Esophagus mucosa (tissue), 1 donor: Measurements from ENCODE around the gene RAI14. TPM values are rescaled to one million over a fixed set of nuclear protein-coding genes. Genes with fewer than 3 reads are reported as not detected.

ENCODE experiments used
- ATAC-seq: fragments of 200-7000 bp; cut with Tn5 transposase; one replicate; pipeline ENCODE4 v1.9.1; 2020
- total RNA-seq: library from RNA; stranded (reverse); gene quantifications from one replicate; pipeline ENCODE4 v1.2.4, GENCODE V29; 2023
- donor health status: DM: yes; HTN: yes; CAD: no.

The RAI14 gene
- total RNA-seq, 1 donor from 2014 or later: 9.8 TPM

DNA sequence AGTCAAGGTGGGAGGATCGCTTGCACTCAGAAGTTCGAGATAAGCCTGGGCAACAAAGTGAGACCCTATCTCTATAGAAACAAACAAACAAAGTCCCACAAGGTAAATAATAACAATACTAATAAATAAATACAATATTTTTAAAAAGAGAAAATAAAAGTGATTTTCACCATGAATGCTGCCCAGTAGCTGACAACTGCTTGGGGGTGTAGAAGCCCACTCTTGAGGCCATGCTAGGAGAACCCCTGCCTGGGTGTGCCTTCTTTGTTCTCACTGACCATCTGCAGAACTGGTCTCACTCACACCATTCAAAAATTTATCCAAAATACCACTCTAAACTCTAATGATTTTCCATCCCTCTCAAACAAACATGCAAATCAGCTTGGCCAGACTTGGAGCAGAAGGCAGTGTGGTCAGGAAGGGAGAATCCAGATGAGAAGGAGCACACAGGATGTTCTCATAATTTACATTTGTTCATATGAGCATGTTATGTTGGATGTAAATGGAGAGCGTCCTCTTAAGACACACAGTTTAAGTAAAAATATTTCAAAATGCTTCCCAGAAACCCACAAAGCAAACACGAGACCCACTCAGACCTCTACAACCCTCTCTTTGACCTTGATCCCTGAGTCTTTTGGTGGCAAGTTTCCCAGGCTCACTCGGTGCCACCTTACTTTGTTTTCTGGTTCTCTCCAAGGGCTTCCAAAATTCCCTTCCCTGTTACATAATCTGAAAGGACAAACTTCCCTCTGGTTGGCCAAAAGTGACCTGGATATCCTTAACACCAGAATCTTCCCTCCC is 7.9 kb upstream of the RAI14 start:
- no peak for ATAC-seq

DNA sequence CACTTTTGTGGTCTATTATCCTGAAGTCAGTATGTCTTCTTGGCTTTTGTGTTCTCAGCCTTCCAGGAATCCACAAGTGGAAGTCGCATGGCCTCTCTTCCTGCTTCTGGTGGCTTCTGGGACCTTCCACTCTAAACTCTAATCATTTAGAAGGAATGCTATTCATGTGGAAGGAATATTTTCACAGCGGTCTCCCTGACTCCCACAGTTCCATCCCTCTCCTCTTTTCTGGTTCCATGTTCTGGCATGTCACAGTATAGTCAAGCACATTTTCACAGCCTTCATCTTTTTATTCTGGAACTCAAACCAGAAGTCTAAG is 7.3 kb upstream of the RAI14 start:
- ATAC-seq: no peak

DNA sequence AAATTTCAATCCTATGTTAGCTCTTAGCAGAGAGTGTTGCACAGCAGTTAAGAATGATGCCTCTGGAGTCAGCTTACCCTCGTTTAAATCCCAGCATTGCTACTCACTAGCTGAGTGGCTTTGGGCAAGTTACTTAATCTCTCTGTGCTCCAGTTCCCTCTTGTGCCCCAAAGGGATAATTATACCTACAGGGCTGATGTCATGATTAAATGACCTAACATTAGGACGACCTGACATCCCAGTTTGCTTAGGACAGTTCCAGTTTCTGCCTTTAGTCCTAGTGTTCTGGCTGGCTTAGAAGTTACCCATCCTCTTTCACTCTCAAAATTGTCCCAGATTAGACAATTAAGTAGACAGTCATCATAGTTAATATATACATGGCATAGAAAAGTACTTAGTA is 4.3 kb upstream of the RAI14 start:
- no peak for ATAC-seq

DNA sequence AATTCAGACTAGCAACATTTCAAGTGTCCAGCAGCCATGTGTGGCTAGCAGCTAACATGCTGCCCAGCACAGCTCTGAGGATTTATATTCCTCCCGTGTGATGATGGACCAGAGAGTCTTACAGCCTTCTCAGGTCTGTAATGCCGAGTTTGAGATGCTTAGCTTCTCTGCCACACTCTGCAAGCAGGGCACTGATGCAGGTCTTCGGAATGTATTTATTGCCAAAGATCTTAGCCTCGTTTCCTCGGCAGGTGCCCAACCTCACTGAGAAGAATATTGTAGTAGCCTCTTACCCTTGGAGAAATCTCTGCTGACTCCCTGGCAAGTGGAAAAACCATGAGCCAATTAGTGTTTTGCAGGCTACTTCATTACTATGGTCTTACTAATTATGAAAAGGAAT is 3.7 kb upstream of the RAI14 start:
- no peak for ATAC-seq

DNA sequence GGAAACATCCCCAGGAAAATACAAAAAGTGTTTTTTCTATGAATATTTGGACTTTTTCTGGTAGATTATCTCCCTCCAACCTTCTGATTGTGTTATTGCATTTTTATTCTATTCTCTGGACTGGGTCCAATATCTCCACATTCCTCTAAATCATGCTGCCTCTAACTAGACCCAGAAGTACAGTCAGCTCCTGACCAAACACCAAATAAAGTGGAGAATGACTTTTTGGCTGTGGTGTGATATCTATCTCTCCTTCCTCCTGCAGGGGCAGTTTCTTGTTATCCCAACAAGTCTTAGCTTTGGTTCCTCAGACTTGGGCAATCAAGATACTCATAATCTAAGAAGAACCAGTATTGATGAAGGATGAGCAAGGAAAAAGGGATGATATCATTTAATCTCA is 3.2 kb upstream of the RAI14 start:
- no peak for ATAC-seq

DNA sequence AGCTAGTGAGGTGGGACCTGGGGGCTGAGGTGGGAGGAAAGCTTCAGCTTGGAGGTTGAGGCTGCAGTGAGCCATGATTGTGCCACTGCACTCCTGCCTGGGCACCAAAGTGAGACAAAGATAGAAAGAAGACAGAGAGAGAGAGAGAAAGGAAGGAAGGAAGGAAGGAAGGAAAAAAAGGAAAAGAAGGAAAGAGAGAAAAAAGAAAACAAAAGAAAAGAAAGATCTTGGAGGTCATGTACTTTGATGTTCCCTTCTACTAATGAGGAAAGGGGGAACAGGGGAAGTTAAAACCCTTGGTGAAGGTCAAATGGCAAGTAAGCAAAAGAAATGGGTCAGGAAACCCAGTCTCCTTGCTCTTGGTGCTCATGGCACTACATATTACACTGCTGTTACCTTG is 2.4 kb upstream of the RAI14 start:
- no peak for ATAC-seq

DNA sequence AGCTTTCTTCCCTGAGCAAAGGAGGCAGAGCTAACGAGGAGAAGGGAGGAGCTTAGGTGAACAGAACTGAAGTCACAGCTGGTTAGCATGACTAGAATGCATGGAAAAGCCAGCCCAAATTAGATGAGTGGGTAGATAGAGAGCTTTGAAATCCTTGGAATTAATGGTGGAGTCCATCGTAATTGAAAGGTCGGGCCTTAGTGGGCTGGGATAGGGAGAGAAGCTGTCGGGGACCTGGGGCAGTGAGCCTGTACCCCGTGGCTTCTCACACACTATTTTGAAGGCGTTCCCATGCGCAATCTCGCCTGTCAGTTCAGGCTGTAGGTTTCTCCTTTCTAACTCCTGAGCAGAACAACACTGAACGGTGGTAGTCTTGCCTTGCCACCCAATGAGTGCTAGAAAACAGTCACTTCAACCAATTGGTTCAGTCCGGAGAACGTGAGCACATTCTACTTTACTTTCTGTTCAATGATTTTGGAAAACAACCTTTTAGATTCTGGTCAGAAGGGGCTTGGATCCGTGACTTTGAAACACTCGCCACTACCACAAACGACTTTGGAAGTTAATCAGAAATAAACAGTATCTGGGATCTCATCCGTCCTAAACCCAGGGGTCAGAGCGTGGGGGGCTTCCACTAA is 655 bp upstream of the RAI14 start:
- ATAC-seq: peak; percentile 62

DNA sequence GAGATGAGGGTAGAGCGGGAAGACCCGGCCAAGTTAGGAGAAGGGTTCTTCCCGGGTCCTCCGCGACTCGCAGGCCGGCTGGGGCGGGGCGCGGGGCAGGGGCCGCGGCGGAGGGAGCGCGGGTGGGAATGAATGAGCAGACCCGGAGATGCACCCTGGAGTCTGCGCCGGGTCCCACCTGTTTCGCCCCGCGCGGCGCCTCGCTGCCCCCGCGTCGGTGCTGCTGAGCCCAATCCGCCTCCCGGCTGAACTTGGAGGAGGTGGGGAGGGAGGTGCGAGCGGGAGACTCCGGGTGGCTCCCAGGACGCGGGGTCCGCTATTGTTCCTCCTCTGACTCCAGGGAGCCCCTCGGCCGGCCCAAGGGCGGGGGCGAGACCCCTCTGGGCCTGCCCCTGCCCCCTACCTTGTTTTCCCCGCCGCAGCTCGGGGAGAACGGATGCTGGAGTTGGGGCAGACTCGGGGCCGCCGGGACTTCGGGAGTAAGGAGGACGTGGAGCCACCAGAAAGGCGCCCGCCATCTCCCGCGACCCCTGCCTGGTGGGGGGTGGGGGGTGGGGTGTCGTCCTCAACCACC is 659 bp downstream of the RAI14 start:
- ATAC-seq: peak; percentile 34

DNA sequence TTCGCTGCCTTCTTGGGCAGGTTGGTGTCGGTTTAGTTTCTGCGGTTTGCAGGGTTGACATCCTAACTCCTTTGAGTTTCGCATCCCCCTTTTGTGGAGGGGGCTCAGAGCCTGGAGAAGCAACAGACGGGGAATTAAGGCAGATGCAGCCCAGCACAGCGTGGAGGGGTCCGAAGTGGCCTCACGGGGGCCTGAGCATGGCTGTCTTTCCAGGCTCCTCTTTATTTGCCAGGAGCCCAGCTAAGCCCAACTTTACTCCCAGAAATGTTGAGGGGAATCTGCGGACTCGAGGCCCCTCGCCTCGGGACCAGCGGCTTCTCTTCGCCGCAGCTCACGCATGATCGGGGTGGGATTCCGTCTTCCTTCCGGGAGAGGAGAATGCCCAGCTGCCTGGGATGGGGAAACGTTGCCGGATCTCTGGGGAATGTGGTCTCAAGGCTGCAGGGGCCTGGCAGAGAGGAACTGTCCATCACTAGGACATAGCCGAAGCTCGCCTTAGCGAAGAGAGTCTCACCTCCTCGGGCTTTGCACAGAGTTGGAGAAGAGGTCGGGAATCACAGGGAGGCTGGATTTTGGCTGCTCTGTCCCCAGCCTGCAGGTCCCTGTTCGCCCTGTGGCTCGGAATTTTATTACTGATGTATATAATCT is 1.3 kb downstream of the RAI14 start:
- no peak for ATAC-seq

DNA sequence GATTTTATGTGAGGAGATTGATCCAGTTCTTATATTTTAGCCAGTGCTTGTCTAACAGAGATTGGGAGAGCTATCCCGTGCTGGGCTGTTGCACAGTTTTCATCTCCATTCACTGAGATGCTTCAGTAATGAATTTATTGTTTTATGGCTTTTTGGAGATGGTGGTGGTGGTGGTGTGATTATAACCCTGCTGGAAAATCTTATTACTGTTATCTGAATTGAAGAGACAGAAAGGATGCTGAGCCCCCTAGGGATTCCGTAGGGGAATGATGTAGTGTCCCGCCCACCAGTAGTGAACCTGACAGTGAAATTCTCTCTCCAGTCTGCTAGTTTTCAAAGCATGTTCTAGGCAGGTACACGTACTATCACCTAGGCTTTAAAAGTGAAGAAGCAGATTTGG is 1.9 kb downstream of the RAI14 start:
- no peak for ATAC-seq

DNA sequence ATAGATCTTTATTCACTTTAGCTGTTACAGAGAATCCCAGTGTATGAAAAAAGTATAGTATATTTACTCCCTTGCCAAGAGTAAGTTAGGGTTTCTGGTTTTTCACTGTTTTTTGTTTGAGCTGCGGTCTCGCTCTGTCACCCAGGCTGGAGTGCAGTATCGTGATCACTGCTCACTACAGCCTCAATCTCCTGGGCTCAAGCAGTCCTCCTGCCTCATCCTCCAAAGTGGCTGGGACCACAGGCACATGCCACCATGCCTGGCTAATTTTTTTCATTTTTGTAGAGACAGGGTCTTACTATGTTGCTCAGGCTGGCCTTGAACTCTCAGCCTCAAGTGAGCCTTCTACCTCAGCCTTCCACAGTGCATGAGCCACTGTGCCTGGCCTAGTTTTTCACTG is 3.0 kb downstream of the RAI14 start:
- ATAC-seq: no peak

DNA sequence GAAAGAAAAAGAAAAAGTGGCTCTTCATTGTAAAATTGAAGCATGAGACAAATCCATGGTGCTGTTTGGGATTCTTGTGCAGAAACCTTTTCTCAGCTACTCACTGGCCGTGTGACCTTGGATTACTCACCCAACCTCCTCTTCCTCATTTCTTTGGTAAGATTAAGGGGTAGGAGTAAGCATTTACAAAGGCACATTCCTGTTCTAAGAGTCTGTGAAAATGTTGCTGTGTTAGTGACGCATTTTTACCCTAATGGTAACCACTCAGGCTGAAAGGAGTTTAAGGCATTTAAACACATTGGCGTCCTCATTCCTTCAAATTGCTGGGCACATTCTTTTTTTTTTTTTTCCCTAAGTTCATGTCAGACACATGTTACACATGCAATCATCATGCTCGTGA is 4.3 kb downstream of the RAI14 start:
- ATAC-seq: no peak

DNA sequence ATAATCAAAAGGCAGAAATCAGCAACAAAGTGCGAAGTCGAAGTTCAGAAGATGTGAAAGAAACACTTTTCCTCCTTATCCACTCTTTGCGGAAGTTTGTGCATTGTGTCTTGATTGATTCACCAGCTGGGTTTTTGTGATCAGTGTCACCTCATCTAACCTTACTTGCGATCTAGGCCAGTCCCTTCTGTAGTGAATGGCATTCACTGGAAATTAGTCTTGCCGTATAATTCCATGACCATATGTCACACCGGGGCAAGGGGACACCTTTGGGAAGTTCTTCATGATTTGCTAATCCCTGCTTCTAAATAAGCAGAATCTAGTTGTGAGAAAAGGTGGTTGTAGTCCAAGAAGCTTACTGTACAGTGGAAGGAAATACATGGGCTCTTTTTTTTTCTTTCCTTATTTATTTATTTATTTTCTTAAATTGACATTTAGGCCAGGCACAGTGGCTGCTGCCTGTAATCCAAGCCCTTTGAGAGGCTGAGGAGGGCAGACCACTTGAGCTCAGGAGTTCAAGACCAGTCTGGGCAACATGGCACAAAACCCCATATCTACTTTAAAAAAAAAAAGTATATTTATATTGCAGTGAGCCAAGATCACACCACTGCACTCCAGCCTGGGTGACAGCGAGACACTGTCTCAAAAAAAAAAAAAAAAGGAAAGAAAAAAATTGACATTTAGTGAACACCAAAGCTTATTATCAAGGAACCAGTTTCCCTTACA is 7.8 kb downstream of the RAI14 start:
- ATAC-seq: no peak

DNA sequence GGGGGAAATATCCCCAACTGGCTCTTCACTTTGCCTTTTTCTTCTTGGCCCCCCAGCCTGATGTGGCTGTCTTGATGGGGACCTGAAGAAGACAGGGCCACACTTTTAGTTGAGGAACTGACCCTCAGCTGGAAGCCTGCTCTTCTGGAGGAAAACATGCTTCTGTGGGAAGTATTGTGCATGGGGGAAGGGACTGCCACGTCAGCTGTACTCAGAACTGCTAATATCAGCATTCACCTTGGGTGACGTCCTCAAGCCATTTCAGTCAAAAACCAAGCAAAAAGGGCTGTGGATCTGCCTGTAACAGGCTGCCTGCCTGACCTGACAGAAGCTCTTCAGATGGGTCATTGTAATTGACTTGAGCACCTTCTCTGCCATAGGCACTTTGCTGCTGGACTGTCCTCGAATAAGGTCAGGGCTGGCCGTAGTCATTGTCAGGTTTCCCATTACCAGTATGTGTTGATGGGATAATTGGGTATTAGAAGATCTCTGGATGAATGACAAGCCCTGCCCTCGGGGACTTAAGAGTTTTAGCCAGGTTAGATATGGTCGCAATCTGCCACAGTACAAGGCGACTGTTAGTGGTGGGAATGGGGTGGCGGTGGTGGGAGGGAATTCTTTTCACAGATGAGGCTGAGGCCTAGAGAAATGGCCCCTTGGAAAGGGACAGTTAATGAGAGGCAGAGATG is 10.4 kb downstream of the RAI14 start:
- no peak for ATAC-seq

DNA sequence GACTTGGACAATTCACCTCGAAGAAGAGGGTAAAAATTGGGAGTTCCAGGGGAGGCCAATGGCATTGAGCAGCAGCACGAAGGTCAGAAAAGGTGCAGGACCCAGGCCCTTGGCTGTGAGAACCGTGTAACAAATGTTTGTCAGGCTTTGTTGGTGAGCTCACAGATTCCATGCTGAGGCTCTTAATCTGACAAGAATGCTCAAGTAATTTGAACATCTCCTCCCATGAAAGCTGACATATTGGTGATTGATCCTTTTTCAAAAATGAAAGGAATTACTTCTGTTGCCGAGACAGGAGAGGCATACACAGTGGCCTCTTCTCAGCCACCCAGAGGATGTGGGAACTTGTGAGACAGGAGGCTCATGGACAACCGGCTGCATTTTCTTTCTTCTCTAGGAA is 11.6 kb downstream of the RAI14 start:
- ATAC-seq: no peak

DNA sequence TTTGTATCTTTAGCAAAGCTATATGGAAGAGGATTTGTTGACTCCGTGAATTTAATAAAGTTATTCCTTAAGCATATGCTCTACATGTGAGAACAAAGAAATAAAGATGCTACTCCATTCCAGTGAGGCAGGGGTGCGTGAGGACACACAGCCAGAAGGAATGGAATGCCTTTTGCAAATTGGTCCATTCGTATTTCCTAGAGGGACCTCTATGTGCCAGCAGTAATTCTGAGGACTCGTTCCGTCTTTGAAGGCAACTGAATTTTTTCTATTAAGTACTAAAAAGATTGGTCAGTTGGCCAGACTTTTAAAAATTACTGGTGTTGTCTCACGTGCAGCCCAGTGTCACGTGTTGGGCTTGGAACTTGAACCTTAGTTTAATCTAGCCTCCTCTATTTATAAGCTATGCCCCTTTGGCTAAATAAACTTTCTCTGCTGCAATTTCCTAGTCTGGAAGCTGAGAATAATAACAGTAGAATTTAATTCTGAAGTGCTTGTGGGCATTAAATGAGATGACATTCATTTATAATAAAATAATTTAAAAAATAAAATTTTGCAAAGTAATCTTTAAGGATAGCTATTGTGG is 13.9 kb downstream of the RAI14 start:
- ATAC-seq: no peak

DNA sequence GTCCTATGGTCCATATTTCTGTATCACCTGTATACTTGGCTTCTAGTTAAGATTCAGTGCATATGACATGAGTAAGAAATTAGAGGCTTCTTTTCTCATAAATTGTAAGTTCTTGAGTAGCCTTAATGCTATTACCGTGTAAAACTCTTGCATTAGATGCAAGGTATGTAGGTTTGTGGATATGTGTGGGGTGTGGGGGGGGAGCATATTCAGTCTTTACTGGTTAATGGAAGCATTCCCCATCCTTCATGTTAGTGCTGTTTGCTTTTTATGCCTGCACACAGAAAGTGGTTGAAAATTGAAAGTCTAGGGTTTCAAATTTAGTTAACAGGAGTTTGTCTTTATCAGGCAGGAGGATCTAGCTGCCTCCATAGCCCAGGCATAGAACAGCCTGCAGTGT is 16.1 kb downstream of the RAI14 start:
- no peak for ATAC-seq

DNA sequence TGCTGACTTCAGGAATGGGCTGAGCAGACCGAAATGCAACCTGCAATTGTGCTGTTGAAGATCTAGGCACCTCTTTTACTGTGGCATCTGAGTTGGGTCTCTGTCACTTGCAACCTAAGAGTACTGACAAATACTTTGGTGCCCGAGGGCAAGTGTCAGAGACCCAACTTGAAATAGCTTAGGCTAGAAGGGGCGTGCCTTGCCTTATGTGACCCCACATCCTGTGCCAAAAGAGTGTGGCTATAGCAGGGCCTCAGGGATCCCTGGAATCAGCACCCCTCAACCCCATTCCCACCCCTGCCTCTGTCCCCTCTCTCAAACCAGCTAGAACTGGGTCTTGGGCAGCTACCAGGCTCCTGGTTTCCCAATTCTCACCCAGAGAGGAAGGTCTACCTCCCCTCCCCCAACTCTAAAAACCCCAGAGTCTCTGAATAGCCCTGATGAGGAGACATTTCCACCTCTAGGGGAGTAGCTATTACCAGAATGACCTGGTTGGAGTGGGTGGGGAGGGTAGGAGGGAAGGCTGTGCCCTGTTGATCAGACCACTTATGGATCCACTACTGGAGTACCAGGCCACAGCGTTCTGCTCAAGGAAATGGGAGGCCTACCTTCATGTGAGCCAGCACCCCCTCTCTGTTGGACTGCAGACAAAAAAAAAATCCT is 17.5 kb downstream of the RAI14 start:
- peak; percentile 19 for ATAC-seq

DNA sequence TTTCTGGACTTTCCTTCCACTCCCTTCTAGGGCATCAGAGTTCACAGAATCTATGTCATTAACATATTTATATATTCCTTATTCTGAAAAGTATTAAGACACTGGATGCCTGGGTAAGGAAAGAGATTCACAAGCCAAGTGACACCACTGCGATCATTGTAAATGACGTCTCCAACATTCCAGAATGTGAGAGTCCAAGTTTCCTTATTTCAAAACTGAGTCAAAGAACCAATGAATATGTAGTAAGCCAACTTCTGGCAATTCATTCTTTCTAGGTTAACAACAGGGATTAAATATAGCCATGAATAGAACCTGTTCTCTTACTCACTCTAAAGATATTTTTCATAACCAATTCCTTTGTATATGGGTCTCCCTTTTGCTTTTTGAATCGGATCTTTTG is 18.1 kb downstream of the RAI14 start:
- peak; percentile 92 for ATAC-seq

DNA sequence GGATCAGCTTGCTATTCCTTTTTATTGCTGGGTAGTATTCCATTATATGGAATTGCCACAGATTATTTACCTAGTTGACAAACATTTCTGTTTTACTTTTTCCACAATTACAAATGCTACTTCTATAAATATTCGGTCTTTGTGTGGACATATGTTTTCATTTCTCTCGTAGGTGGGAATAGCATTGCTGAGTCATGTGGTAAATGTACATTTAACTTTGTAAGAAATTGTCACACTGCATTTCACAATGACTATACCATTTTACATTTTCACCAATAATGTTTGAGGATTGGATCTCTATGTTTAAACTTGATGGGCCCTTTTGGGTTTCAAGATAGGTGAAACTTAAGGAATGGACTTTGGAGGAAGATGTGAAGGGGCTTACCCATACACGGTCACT is 19.7 kb downstream of the RAI14 start:
- ATAC-seq: no peak

DNA sequence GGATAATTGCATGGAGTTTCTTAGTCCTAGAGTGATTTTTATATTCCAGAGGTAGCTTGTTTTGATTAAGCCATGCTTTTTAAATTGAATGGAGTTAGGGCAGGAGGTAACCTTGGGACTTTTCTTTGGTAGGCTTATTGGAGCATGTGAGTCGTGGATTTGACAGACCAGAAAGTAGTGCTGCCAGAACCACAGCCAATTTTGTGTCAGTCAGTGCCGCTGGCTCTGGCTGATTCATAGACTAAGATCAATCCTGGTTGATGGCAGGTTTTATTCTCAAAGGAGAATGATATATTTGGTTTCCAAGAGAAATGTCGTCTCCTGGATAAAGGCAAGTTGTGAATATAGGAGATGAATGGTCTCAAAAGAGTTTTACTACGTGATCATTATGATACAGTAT is 20.3 kb downstream of the RAI14 start:
- peak; percentile 46 for ATAC-seq

DNA sequence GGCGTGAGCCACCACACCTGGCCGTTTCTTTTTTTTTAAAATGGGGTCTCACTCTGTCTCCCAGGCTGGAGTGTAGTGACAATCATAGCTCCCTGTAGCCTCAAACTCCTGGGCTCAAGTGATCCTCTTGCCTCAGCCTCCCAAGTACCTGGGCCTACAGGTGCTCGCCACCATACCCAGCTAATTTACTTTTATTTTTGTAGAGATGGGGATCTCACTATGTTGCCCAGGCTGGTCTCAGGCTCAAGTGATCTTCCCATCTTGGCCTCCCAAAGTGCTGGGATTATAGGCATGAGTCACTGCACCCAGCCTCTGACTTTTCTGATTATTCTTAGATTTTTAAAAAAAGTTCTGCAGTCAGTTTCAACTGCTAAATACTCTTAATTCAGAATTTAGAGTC is 21.3 kb downstream of the RAI14 start:
- ATAC-seq: no peak
